ENCODE results near the gene INSYN1. TPM values are rescaled to one million over a fixed set of nuclear protein-coding genes. Genes with fewer than 3 reads are reported as not detected.

INSYN1 gene
- total and polyA plus RNA-seq, 2 experiments from 2014 or later = 0.18 to 14.2 TPM

- TF ChIP-seq ZNF462 (CRISPR knock-in tag; IDR thresholded peaks at IDR 0.05) (no peak), JUNB (IDR thresholded peaks at IDR 0.05; ENCODE audit: unreplicated experiment) (no peak)
These were observed 3.2 kb upstream of the INSYN1 start (continued) for GRCh38 chr15:73756390-73756789.

GRCh38 chr15:73755946-73756345 lies 2.8 kb upstream of the INSYN1 start:
- no peaks in the 10 kb centered on the region for H4K20me1 ChIP-seq (replicated peaks; ENCODE audit: insufficient read depth)
- H3K27ac ChIP-seq (ENCODE audit: low read depth) = no peak overlapping the region
- peaks cover 21% of the 10 kb centered on the region for H3K4me1 ChIP-seq (ENCODE audit: insufficient read depth)
- H3K36me3 ChIP-seq (ENCODE audit: insufficient read depth) = no peaks in the 10 kb centered on the region
- H3K4me2 ChIP-seq = no peak overlapping the region
- peaks cover 13% of the 10 kb centered on the region for H3K27me3 Mint-ChIP-seq (ENCODE audit: insufficient read depth, low read depth, poor library complexity)
- H3K27ac Mint-ChIP-seq = no peak overlapping the region
- peaks cover 13% of the 10 kb centered on the region for H3K27me3 ChIP-seq (ENCODE audit: insufficient read depth)
- H3K36me3 Mint-ChIP-seq (ENCODE audit: low read depth) = no peaks in the 10 kb centered on the region
- H3K9me2 ChIP-seq (ENCODE audit: insufficient read depth) = no peaks in the 10 kb centered on the region
- no peak overlapping the region for H2AFZ ChIP-seq
- no peaks in the 10 kb centered on the region for H3K79me2 ChIP-seq (replicated peaks; ENCODE audit: insufficient read depth)
- no peak overlapping the region for H3K4me3 Mint-ChIP-seq
- no peaks in the 10 kb centered on the region; the same call in 1 of the 2 replicates for H3F3A ChIP-seq (replicated peaks; ENCODE audit: low read depth)
- no peaks in the 10 kb centered on the region for H3K9me3 Mint-ChIP-seq
- TF ChIP-seq CTCF (conservative IDR thresholded peaks at IDR 0.05; ENCODE audit: low read depth in 2 of 2) = no peak
- TF ChIP-seq ZNF114 (CRISPR knock-in tag; IDR thresholded peaks at IDR 0.05) = no peak
- H3K4me1 Mint-ChIP-seq = peaks cover 22% of the 10 kb centered on the region
- no peak for ATAC-seq
- no peak for DNase-seq (ENCODE audit: low spot score)
- H3K4me3 ChIP-seq = no peak overlapping the region
